K562 (cell line): Measurements from ENCODE around the gene GPD2. TPM values are rescaled to one million over a fixed set of nuclear protein-coding genes. Genes with fewer than 3 reads are reported as not detected.
A peak's percentile ranks its signal among the peaks of the same experiment; 100 is the strongest.

Source experiments
- ATAC-seq: fragments of 200-7000 bp; cut with Tn5 transposase; 3 replicates; pipeline ENCODE4 v1.9.1; 2020; ENCODE audit warnings: moderate library complexity
- BruUV-seq: library from RNA; stranded (reverse); fragments of 400-500 nt; replicated peaks from 2 replicates; lab custom pipeline; 2021; lab: Mats Ljungman, UMichigan
- CTCF ChIA-PET: fragments of 300-600 bp; formaldehyde crosslinking; extraction: SDS; loops from one replicate; lab custom pipeline; 2021; ENCODE audit warnings: low intra/inter-chr PET ratio; lab: Yijun Ruan, JAX
- POLR2A ChIA-PET: fragments of 300-600, 350-650 bp; sonication (Branson Sonifier 250); formaldehyde crosslinking; extraction: SDS; loops from one replicate; lab custom pipeline; 2021; ENCODE audit warnings: antibody characterized with exemption, inconsistent platforms; lab: Yijun Ruan, JAX
- DNase-seq, 4 experiments: peaks; one replicate each; pipeline versions ENCODE4 v3.0.0 to v3.0.0-alpha.2; 2011 to 2018; ENCODE audit warnings: low spot score in 3 of 4, mixed read lengths in 3 of 4; ENCODE audit errors: extremely low read depth in 1 of 4
- FAIRE-seq: peaks from 2 replicates; lab custom pipeline; 2011; peaks lifted over from hg19 to GRCh38; lab: Jason Lieb, UNC
- H2AFZ ChIP-seq: 2 replicates; pipeline ENCODE4 v1.6.0; 2011; ENCODE audit warnings: low read depth, low read length, control low read depth, inconsistent platforms
- H3K27ac ChIP-seq: fragments of 200-600 bp; 3 replicates; pipeline ENCODE4 v1.8.0; 2011; ENCODE audit warnings: low read depth, mild to moderate bottlenecking, control low read depth, inconsistent platforms, low read length, moderate library complexity, mixed read lengths; ENCODE audit errors: extremely low read depth
- H3K27me3 ChIP-seq, 2 experiments: fragments of 300-600 bp in 1 of 2; 2 replicates in 1 of 2; 3 replicates in 1 of 2; pipeline versions ENCODE4 v1.6.0 to v1.8.0; 2011; ENCODE audit warnings: inconsistent platforms in 2 of 2, low read length in 2 of 2, mild to moderate bottlenecking in 1 of 2, mixed read lengths in 1 of 2, moderate library complexity in 1 of 2; ENCODE audit not compliant: control insufficient read depth in 2 of 2, insufficient read depth in 2 of 2
- H3K36me3 ChIP-seq: fragments of 300-600 bp; 3 replicates; pipeline ENCODE4 v1.8.0; 2011; ENCODE audit warnings: mild to moderate bottlenecking, low read length, inconsistent platforms; ENCODE audit not compliant: control insufficient read depth, insufficient read depth
- H3K4me1 ChIP-seq, 2 experiments: fragments of 200-600 bp in 1 of 2; replicated peaks in 1 of 2; 2 replicates in 1 of 2; 3 replicates in 1 of 2; pipeline versions ENCODE4 v1.5.1 to v1.8.0; 2011; ENCODE audit warnings: inconsistent platforms in 2 of 2, low read length in 2 of 2, mild to moderate bottlenecking in 1 of 2, mixed read lengths in 1 of 2, moderate library complexity in 1 of 2; ENCODE audit not compliant: control insufficient read depth in 2 of 2, insufficient read depth in 2 of 2
- H3K4me2 ChIP-seq: 2 replicates; pipeline ENCODE4 v1.6.1; 2011; ENCODE audit warnings: low read length, control low read depth, inconsistent platforms, mixed read lengths; ENCODE audit not compliant: insufficient read depth
- H3K4me3 ChIP-seq: fragments of 200-600 bp; sonication (generic), shearing (Covaris generic); 2 replicates; pipeline ENCODE4 v1.5.1; 2016; ENCODE audit warnings: control low read depth, inconsistent platforms
- H3K79me2 ChIP-seq: fragments of 200-600 bp; 3 replicates; pipeline ENCODE4 v1.8.0; 2011; ENCODE audit warnings: low read length, inconsistent platforms; ENCODE audit not compliant: control insufficient read depth, insufficient read depth
- H3K9ac ChIP-seq, 2 experiments: 2 replicates each; pipeline versions ENCODE4 v1.6.0 to v1.6.1; 2011; ENCODE audit warnings: low read depth in 2 of 2, low read length in 2 of 2, control low read depth in 1 of 2, inconsistent platforms in 1 of 2, mild to moderate bottlenecking in 1 of 2, mixed read lengths in 1 of 2; ENCODE audit not compliant: insufficient read depth in 1 of 2
- H3K9me1 ChIP-seq: one replicate; pipeline ENCODE4 v1.6.0; 2011; ENCODE audit warnings: inconsistent platforms, mild to moderate bottlenecking, low read length, moderate library complexity; ENCODE audit not compliant: control insufficient read depth, insufficient read depth
- H3K9me3 ChIP-seq: replicated peaks from 2 replicates; pipeline ENCODE4 v1.5.1; 2011; ENCODE audit warnings: low read depth, low read length, inconsistent platforms; ENCODE audit not compliant: control insufficient read depth, insufficient read depth
- H4K20me1 ChIP-seq: replicated peaks from 2 replicates; pipeline ENCODE4 v1.6.1; 2011; ENCODE audit warnings: low read length, inconsistent platforms, mixed read lengths; ENCODE audit not compliant: control insufficient read depth, insufficient read depth
- E4F1 ChIP-seq: fragments of 250-450 bp; sonication (Bioruptor Pico); IDR thresholded peaks from 2 replicates; pipeline ENCODE4 v1.5.0; 2021; ENCODE audit warnings: mild to moderate bottlenecking, borderline replicate concordance
- ESRRB ChIP-seq: fragments of 250-450 bp; sonication (Bioruptor Pico); IDR thresholded peaks from 2 replicates; pipeline ENCODE4 v1.5.0; 2020; ENCODE audit warnings: mild to moderate bottlenecking, moderate library complexity, borderline replicate concordance
- ETV1 ChIP-seq: fragments of 450-650 bp; conservative IDR thresholded peaks from 2 replicates; pipeline ENCODE4 v1.6.1; 2016; ENCODE audit warnings: missing genetic modification characterization, control low read depth, low read depth, missing compliant biosample characterization
- GTF2A2 ChIP-seq: IDR thresholded peaks from 2 replicates; pipeline ENCODE4 v1.6.1; 2016; ENCODE audit warnings: mild to moderate bottlenecking, missing genetic modification characterization, missing compliant biosample characterization
- HDAC1 ChIP-seq, 2 experiments: fragments of 450-650 bp; IDR thresholded peaks; 2 replicates each; pipeline ENCODE4 v1.6.1; 2016 to 2017; ENCODE audit warnings: inconsistent platforms in 1 of 2, mild to moderate bottlenecking in 1 of 2, moderate library complexity in 1 of 2
- L3MBTL2 ChIP-seq: fragments of 450-650 bp; IDR thresholded peaks from 2 replicates; pipeline ENCODE4 v1.6.1; 2016; ENCODE audit warnings: mild to moderate bottlenecking, moderate library complexity
- MCM3 ChIP-seq: fragments of 450-650 bp; IDR thresholded peaks from 2 replicates; pipeline ENCODE4 v1.6.1; 2016
- MYBL2 ChIP-seq, 2 experiments: fragments of 450-650 bp in 1 of 2; sonication (generic) in 1 of 2; formaldehyde crosslinking in 1 of 2; IDR thresholded peaks; 2 replicates each; pipeline versions ENCODE4 v1.6.1 to v1.8.1; 2017 to 2022; ENCODE audit warnings: borderline replicate concordance in 1 of 2, inconsistent platforms in 1 of 2, low read depth in 1 of 2, mild to moderate bottlenecking in 1 of 2, missing genetic modification reagents in 1 of 2, moderate library complexity in 1 of 2
- POLR3G ChIP-seq: IDR thresholded peaks from 2 replicates; pipeline ENCODE4 v1.6.1; 2011; ENCODE audit not compliant: insufficient read length, insufficient replicate concordance; ENCODE audit errors: extremely low read depth
- RBM15 ChIP-seq: fragments of 200-400 bp; formaldehyde crosslinking; IDR thresholded peaks from 2 replicates; pipeline ENCODE4 v1.6.1; 2018; ENCODE audit warnings: mild to moderate bottlenecking, low read length, moderate library complexity; ENCODE audit not compliant: insufficient read depth
- SMARCB1 ChIP-seq: IDR thresholded peaks from 2 replicates; pipeline ENCODE4 v1.6.1; 2011; ENCODE audit warnings: improper control_type of control experiment, low read depth; ENCODE audit not compliant: insufficient read length
- YY1 ChIP-seq, 3 experiments: IDR thresholded peaks; 2 replicates each; pipeline ENCODE4 v1.6.1; 2011; ENCODE audit warnings: low read length in 2 of 3, mild to moderate bottlenecking in 2 of 3, moderate library complexity in 2 of 3, borderline replicate concordance in 1 of 3, control low read depth in 1 of 3, low read depth in 1 of 3; ENCODE audit not compliant: insufficient read depth in 3 of 3, insufficient replicate concordance in 2 of 3, control insufficient read depth in 1 of 3, insufficient read length in 1 of 3; ENCODE audit errors: extremely low read depth in 1 of 3
- ZBTB49 ChIP-seq: sonication (generic); formaldehyde crosslinking; IDR thresholded peaks from 2 replicates; pipeline ENCODE4 v1.8.0; 2022; ENCODE audit warnings: missing genetic modification reagents, mild to moderate bottlenecking, borderline replicate concordance
- ZNF311 ChIP-seq: fragments of 250-450 bp; sonication (Bioruptor Pico); IDR thresholded peaks from 2 replicates; pipeline ENCODE4 v1.4.0; 2020; ENCODE audit warnings: mild to moderate bottlenecking, moderate library complexity
- WGBS: fragments of 100-300 bp; shearing (Covaris generic); methylation state at CpG from one replicate; pipeline ENCODE4 v1.1.6; 2016; ENCODE audit warnings: low coverage, mixed read lengths; ENCODE audit not compliant: insufficient coverage; ENCODE audit errors: missing lambda C conversion rate; 5-methylcytosine and 5-hydroxymethylcytosine counted together
- in situ Hi-C: fragments of 300-500 bp; cut with MboI; formaldehyde crosslinking; loops from 4 replicates; pipeline ENCODE4 v1.15.0; 2018; ENCODE audit warnings: inconsistent platforms, mixed read lengths
- intact Hi-C: fragments of 100-400 bp; cut with micrococcal nuclease; formaldehyde crosslinking; loops from 2 replicates; pipeline ENCODE4 v1.14.2; 2022
- polyA plus RNA-seq, 8 experiments: library from polyadenylated mRNA; depleted of rRNA in 4 of 8; stranded (reverse) in 5 of 8; unstranded in 3 of 8; fragments of >200 nt; fragmentation: Nextera tagmentation in 2 of 8; fragmentation: Illumina TruSeq in 1 of 8; extraction: Ambion mirVana in 2 of 8; extraction: Trizol in 1 of 8; gene quantifications; 2 replicates each; pipeline versions ENCODE4 v1.2.1 to v1.2.3, GENCODE V29; 2011 to 2014; ENCODE audit warnings: inconsistent platforms in 1 of 8, missing spikeins in 1 of 8
- total RNA-seq, 7 experiments: library from RNA; depleted of rRNA in 6 of 7; stranded (reverse); fragments of >200 nt in 6 of 7; fragmentation: Illumina TruSeq in 2 of 7; extraction: Trizol in 2 of 7; gene quantifications; 2 replicates each; pipeline versions ENCODE4 v1.2.1 to v1.2.3, GENCODE V29; 2011 to 2021; ENCODE audit warnings: low replicate concordance in 1 of 7

Gene GPD2
- total and polyA plus RNA-seq, 9 of the 15 experiments (the other 6 are each of a cell fraction or from before 2014, with no cell fraction given) = 5.2 to 39.2 (median 19.0) TPM

- TF ChIP-seq E4F1 (CRISPR knock-in tag) (no peak), ZBTB49 (CRISPR knock-in tag) (no peak)
Observed at GRCh38 chr2:156435396-156435717, 822 bp upstream of the GPD2 start (continued).

GRCh38 chr2:156436497-156437085 lies 412 bp downstream of the GPD2 start:
- FAIRE-seq (peak; percentile 58), DNase-seq (peak in 2 of 4 experiments; percentile 41 to 63), ATAC-seq (peak; percentile 73)
- Histone ChIP-seq H3K27me3 (no peaks in the 10 kb centered on the region), H3K9me1 (no peaks in the 10 kb centered on the region), H2AFZ (peak overlapping the region; percentile 85), H4K20me1 (no peaks in the 10 kb centered on the region), H3K9me3 (no peaks in the 10 kb centered on the region), H3K4me2 (peak overlapping the region; percentile 85), H3K27ac (peak overlapping the region; percentile 41), H3K36me3 (no peaks in the 10 kb centered on the region), H3K4me1 (peaks cover 1 to 12% of the 10 kb centered on the region in 2 experiments), H3K79me2 (peaks cover 36% of the 10 kb centered on the region), H3K4me3 (peak overlapping the region; percentile 49), H3K9ac (peak overlapping the region; percentile 53 to 91)
- intact Hi-C loops = loop anchor here (1.0 to 10.0 kb wide), 3 partner anchors 36 to 148 kb away; no protein-coding TSS in a partner anchor
- CTCF ChIA-PET = no interaction called here
- in situ Hi-C loops = no loop called here
- BruUV-seq = TSS peak; percentile 71
- WGBS = 17% methylated on average over 15 of the region's 15 CpGs
- POLR2A ChIA-PET = interaction anchor here (0.8 to 1.2 kb wide), 4 partner anchors 31 to 845 kb away, joined by 3 to 4 read pairs (median 4); no protein-coding TSS in a partner anchor
- no peak for TF ChIP-seq RBM15
- no peak for TF ChIP-seq ETV1 (tag)
- no peak for TF ChIP-seq YY1 (IDR thresholded peaks at IDR 0.05; ENCODE audit: borderline replicate concordance in 1 of 3, control insufficient read depth in 1 of 3, extremely low read depth in 1 of 3, insufficient read depth in 3 of 3, insufficient read length in 1 of 3, insufficient replicate concordance in 2 of 3, low read depth in 1 of 3, low read length in 2 of 3)
- no peak for TF ChIP-seq GTF2A2
- TF ChIP-seq L3MBTL2 = peak; percentile 65; the same call in 1 of the 2 replicates
- peak in 1 of 2 experiments; percentile 19; a peak in 1 of 4 replicates for TF ChIP-seq HDAC1 (IDR thresholded peaks at IDR 0.05)
- TF ChIP-seq MYBL2 (IDR thresholded peaks at IDR 0.05; ENCODE audit: low read depth) = no peak
- no peak for TF ChIP-seq MYBL2 (CRISPR knock-in tag; IDR thresholded peaks at IDR 0.05; ENCODE audit: borderline replicate concordance)
- no peak for TF ChIP-seq ESRRB
- TF ChIP-seq POLR3G = no peak
- TF ChIP-seq SMARCB1 = peak; percentile 3
- TF ChIP-seq MCM3 = no peak
- TF ChIP-seq ZNF311 = no peak
